Mesothelial cell of epicardium (in vitro differentiated cells): ENCODE data around the gene RPL13. TPM values are rescaled to one million over a fixed set of nuclear protein-coding genes. Genes with fewer than 3 reads are reported as not detected.

Experiments
- DNase-seq, 2 experiments: peaks; one replicate each; pipeline ENCODE4 v3.0.0; 2021; ENCODE audit warnings: low spot score in 2 of 2; ENCODE audit not compliant: unreplicated experiment in 2 of 2
- H3K27ac Mint-ChIP-seq: 2 replicates; pipeline ENCODE4 v1.8.0; 2021; ENCODE audit warnings: mixed read lengths
- H3K27me3 Mint-ChIP-seq: 2 replicates; pipeline ENCODE4 v1.8.0; 2021; ENCODE audit warnings: low read depth, mixed read lengths
- H3K36me3 Mint-ChIP-seq: 2 replicates; pipeline ENCODE4 v1.8.0; 2021; ENCODE audit warnings: mixed read lengths
- H3K4me1 Mint-ChIP-seq: 2 replicates; pipeline ENCODE4 v1.8.0; 2021; ENCODE audit warnings: mixed read lengths
- H3K4me3 Mint-ChIP-seq: 2 replicates; pipeline ENCODE4 v1.8.0; 2021; ENCODE audit warnings: mild to moderate bottlenecking, moderate library complexity, mixed read lengths
- H3K9me3 Mint-ChIP-seq: 2 replicates; pipeline ENCODE4 v1.8.0; 2021; ENCODE audit warnings: mixed read lengths
- total RNA-seq: library from RNA; stranded (reverse); gene quantifications from 3 replicates; pipeline ENCODE4 v1.2.1, GENCODE V29; 2021
- TF ChIP-seq, protein P1 (sequence below): fragments of 200-600 bp; sonication (generic); IDR thresholded peaks from one replicate; pipeline ENCODE4 v1.5.0; 2021; ENCODE audit warnings: antibody characterized with exemption; ENCODE audit not compliant: unreplicated experiment

RPL13 gene
- total RNA-seq, 1 donor from 2014 or later: 2,065 TPM

DNA sequence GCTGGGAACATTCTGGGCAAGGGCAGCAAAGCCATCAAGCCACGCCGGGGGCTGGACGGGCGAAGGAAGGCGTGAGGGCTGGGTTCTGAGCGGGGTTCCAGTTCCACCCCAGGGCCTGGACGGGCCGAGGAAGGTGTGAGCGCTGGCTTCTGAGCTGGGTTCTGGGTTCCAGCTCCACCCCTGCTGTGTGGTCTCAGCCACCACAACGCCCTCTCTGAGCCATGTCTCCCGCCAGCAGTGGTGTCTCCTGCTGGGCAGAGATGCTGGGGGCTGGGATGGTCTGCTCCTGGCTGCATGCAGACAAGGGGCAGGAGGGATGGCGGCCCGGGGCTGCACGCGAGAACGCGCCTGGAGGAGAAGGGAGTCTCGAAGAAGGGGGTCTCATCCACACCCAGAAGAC is 11.2 kb downstream of the RPL13 start:
- no peaks in the 10 kb centered on the region for H3K9me3 Mint-ChIP-seq
- peaks cover 1% of the 10 kb centered on the region for H3K4me1 Mint-ChIP-seq
- no peak overlapping the region for H3K4me3 Mint-ChIP-seq
- H3K27me3 Mint-ChIP-seq: peaks cover 49% of the 10 kb centered on the region
- DNase-seq: no peak
- TF ChIP-seq, protein P1, sequence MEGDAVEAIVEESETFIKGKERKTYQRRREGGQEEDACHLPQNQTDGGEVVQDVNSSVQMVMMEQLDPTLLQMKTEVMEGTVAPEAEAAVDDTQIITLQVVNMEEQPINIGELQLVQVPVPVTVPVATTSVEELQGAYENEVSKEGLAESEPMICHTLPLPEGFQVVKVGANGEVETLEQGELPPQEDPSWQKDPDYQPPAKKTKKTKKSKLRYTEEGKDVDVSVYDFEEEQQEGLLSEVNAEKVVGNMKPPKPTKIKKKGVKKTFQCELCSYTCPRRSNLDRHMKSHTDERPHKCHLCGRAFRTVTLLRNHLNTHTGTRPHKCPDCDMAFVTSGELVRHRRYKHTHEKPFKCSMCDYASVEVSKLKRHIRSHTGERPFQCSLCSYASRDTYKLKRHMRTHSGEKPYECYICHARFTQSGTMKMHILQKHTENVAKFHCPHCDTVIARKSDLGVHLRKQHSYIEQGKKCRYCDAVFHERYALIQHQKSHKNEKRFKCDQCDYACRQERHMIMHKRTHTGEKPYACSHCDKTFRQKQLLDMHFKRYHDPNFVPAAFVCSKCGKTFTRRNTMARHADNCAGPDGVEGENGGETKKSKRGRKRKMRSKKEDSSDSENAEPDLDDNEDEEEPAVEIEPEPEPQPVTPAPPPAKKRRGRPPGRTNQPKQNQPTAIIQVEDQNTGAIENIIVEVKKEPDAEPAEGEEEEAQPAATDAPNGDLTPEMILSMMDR: no peak
- peaks cover 2% of the 10 kb centered on the region for H3K36me3 Mint-ChIP-seq
- H3K27ac Mint-ChIP-seq: no peak overlapping the region

DNA sequence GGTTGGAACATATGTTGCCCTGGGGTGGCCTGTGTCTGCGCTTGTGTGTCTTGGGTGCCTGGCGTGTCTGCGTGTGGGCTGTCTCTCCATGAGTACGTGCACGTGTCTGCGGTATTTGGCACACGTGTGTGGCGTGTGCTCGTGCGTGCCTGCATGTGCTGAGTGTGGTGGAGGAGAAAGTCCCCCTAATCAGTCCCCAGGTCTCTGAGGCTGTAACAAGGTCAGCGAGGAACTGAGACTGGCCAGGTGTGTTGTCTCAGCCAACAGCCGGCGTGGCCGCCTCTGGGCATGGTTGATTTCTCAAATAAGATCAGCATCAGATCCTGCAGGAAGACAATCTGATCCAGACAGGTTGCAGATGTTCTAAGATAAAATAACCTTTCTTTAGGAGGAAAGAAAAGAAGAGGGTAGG is 11.6 kb downstream of the RPL13 start:
- Mint-ChIP-seq H3K36me3 (peaks cover 2% of the 10 kb centered on the region), H3K4me1 (peaks cover 1% of the 10 kb centered on the region), H3K27ac (no peak overlapping the region), H3K9me3 (no peaks in the 10 kb centered on the region), H3K27me3 (peaks cover 53% of the 10 kb centered on the region), H3K4me3 (no peak overlapping the region)
- no peak for DNase-seq
- TF ChIP-seq, protein P1: no peak

DNA sequence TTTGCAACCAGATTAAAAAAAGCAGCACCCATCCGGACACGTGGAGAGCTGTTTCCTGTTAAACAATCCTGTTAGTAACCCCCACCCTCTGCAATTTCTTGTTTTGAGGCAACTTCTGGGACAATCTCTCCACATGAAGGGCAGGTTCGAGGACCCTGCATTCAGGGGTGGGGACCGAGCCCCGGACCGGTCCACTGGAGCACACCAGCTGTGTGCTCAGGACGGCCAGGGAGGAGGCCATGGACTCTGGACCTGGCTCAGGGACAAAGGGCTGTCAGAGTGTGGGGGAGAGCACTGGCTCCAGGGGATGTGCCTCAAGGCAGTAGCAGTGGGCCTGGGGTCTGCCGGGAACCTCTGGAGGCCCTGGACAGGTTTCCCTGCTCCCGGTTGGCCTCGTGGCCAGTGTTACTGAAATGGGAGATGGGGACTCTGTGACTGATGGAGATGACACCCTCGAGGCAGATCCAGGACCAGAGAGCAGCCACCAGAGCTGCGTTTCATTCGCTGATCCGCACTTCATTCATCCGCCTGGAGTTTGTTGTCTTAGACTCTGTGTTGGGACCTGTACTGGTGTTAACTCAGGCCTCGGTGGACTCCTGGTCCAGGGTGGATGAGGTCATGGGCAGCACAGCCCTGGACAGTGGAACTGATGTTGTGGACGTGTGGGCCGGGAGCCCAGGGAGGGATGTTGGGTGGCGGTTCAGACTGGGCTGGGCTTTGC is 12.2 kb downstream of the RPL13 start:
- H3K9me3 Mint-ChIP-seq: no peaks in the 10 kb centered on the region
- TF ChIP-seq, protein P1: no peak
- H3K27ac Mint-ChIP-seq: no peak overlapping the region
- peaks cover under 1% of the 10 kb centered on the region for H3K36me3 Mint-ChIP-seq
- H3K27me3 Mint-ChIP-seq: peaks cover 59% of the 10 kb centered on the region
- H3K4me1 Mint-ChIP-seq: peaks cover 1% of the 10 kb centered on the region
- no peak for DNase-seq
- no peak overlapping the region for H3K4me3 Mint-ChIP-seq

DNA sequence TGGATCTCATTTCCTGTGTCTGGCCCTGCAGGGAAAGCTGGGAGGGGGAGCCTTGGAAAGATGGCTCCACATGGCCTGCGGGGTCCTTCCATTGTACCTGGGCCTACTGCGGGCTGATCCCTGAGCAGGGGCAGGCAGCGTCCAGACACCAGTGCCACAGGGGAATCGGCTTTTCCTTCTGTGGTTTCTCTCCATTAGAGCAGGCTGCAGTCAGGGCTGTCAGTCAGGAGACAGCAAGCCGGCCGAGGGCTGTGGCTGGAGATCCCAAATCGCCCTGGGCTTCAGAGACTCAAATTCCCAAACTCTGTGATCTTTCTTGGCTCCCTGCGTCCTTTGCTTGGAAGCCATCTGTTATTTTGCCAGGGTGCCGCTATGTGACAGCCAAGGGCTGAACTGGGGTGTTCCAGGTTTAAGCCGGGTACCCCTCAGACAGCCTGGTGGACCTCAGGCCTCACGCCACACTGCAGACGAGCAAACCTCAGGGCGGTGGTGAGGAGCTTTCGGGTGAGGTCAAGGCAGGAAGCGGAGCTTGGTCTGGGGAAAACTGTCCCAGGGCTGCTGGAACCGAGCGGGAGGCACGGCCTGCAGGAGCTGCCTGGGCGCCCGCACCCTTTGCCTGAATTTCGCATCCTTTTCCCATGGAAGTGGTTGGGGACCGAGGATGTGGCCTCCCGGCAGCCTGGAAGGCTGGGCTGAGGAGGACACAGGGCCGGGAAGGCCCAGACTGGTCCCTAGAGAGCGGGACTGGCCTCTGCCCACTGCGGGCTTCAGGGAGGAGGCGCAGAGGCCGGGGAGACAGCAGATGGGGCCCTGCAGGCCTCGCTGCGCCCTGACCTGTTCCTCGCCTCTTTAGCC is 13.6 kb downstream of the RPL13 start:
- TF ChIP-seq, protein P1: no peak
- no peak overlapping the region for H3K27ac Mint-ChIP-seq
- H3K36me3 Mint-ChIP-seq: no peaks in the 10 kb centered on the region
- peaks cover 1% of the 10 kb centered on the region for H3K4me1 Mint-ChIP-seq
- DNase-seq: no peak
- no peak overlapping the region for H3K4me3 Mint-ChIP-seq
- H3K27me3 Mint-ChIP-seq: peaks cover 72% of the 10 kb centered on the region
- no peaks in the 10 kb centered on the region for H3K9me3 Mint-ChIP-seq

DNA sequence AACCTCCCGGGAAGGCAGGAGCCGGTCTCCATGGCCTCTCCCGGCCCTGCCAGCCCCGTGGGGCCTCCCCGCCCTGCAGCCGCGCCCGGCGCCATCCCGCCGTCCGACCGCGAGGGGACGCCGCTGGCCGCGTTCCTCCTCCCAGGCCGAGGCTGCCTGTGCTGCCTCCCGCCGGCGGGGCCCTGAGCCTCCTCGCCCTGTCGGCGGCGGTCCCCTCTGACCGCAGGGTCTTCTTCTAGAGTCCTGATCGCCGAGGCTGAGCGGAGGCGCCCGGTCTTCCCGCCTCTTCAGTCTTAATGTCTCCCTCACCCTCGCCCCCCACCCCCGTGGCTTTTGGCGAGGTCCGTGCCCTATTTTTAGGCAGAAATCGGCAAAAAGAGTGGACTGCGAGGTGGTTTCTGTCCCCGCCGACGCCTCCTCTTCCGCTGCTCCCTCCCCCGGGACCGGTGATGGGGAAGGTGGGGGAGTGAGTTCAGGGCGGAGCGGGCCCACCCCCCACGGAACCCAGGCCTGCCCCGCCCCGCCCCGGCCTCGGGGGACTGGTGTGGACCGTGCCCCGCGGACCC is 14.3 kb downstream of the RPL13 start:
- TF ChIP-seq, protein P1: peak; percentile 47
- Mint-ChIP-seq H3K36me3 (no peaks in the 10 kb centered on the region), H3K9me3 (no peaks in the 10 kb centered on the region), H3K27ac (no peak overlapping the region), H3K4me3 (peak overlapping the region; percentile 31), H3K27me3 (peaks cover 69% of the 10 kb centered on the region), H3K4me1 (peaks cover 1% of the 10 kb centered on the region)
- DNase-seq: peak in 1 of 2 experiments; percentile 61
